Measurements from ENCODE around the gene NCR1. TPM values are rescaled to one million over a fixed set of nuclear protein-coding genes. Genes with fewer than 3 reads are reported as not detected.
A peak's percentile ranks its signal among the peaks of the same experiment; 100 is the strongest.

Gene NCR1
- total RNA-seq, 1 experiment from 2014 or later: not detected

GRCh38 chr19:54883228-54883627 lies 22.7 kb upstream of the NCR1 start:
- H3K36me3 ChIP-seq (ENCODE audit: low read depth): no peaks in the 10 kb centered on the region
- CTCF ChIA-PET: no interaction called here
- no peak for TF ChIP-seq EZH2 (IDR thresholded peaks at IDR 0.05; ENCODE audit: low read depth)
- no peak for TF ChIP-seq CTCF (conservative IDR thresholded peaks at IDR 0.05)
- no peak overlapping the region for H3K27ac ChIP-seq
- intact Hi-C loops (cut with micrococcal nuclease; ENCODE audit: unreplicated experiment): loop anchor here (2.0 to 10.0 kb wide), 3 partner anchors 38 to 622 kb away; no protein-coding TSS in a partner anchor
- no peaks in the 10 kb centered on the region for H3K4me1 ChIP-seq (replicated peaks; ENCODE audit: insufficient read depth)
- no peak for DNase-seq
- peaks cover 27% of the 10 kb centered on the region for H3K27me3 ChIP-seq (ENCODE audit: insufficient read depth, low read depth)
- no peaks in the 10 kb centered on the region for H3F3A ChIP-seq (ENCODE audit: insufficient read depth, low read depth)
- H3K4me2 ChIP-seq: peak overlapping the region; percentile 54; the same call in 1 of the 2 replicates
- no peak overlapping the region for H2AFZ ChIP-seq
- H3K9me2 ChIP-seq (ENCODE audit: insufficient read depth): no peaks in the 10 kb centered on the region
- H3K79me2 ChIP-seq (ENCODE audit: low read depth): no peaks in the 10 kb centered on the region
- no peaks in the 10 kb centered on the region; the same call in 1 of the 2 replicates for H4K20me1 ChIP-seq (ENCODE audit: insufficient read depth)
- H3K4me3 ChIP-seq: no peak overlapping the region
- POLR2A ChIA-PET (ENCODE audit: unreplicated experiment): no interaction called here
- no peaks in the 10 kb centered on the region for H3K9me3 ChIP-seq (ENCODE audit: insufficient read depth, low read depth)
- no TSS peak for BruUV-seq (replicated peaks)

GRCh38 chr19:54888239-54888638 lies 17.7 kb upstream of the NCR1 start:
- Histone ChIP-seq H3K9me2 (ENCODE audit: insufficient read depth) (no peaks in the 10 kb centered on the region), H3F3A (ENCODE audit: insufficient read depth, low read depth) (no peaks in the 10 kb centered on the region), H3K4me1 (replicated peaks; ENCODE audit: insufficient read depth) (no peaks in the 10 kb centered on the region), H3K4me3 (no peak overlapping the region), H3K27ac (no peak overlapping the region), H3K9me3 (ENCODE audit: insufficient read depth, low read depth) (no peaks in the 10 kb centered on the region), H2AFZ (no peak overlapping the region), H3K4me2 (no peak overlapping the region), H3K27me3 (ENCODE audit: insufficient read depth, low read depth) (peaks cover 11% of the 10 kb centered on the region; the same call in 1 of the 2 replicates), H4K20me1 (ENCODE audit: insufficient read depth) (no peaks in the 10 kb centered on the region), H3K79me2 (ENCODE audit: low read depth) (no peaks in the 10 kb centered on the region), H3K36me3 (ENCODE audit: low read depth) (no peaks in the 10 kb centered on the region)
- no peak for TF ChIP-seq CTCF (conservative IDR thresholded peaks at IDR 0.05)
- no peak for TF ChIP-seq EZH2 (IDR thresholded peaks at IDR 0.05; ENCODE audit: low read depth)
- POLR2A ChIA-PET (ENCODE audit: unreplicated experiment): interaction anchor here (0.6 kb wide), 1 partner anchor 699 kb away, joined by 3 read pairs; the partner anchor contains the start of gene MBOAT7
- no peak for DNase-seq
- CTCF ChIA-PET: no interaction called here
- intact Hi-C loops (cut with micrococcal nuclease; ENCODE audit: unreplicated experiment): loop anchor here (10.0 kb wide), 1 partner anchor 617 kb away; no protein-coding TSS in a partner anchor
- no TSS peak for BruUV-seq (replicated peaks)

- Histone ChIP-seq H3K9me3 (ENCODE audit: insufficient read depth, low read depth) (no peaks in the 10 kb centered on the region), H3K9me2 (ENCODE audit: insufficient read depth) (no peaks in the 10 kb centered on the region), H3K4me2 (no peak overlapping the region), H3K36me3 (ENCODE audit: low read depth) (no peaks in the 10 kb centered on the region), H3F3A (ENCODE audit: insufficient read depth, low read depth) (no peaks in the 10 kb centered on the region), H4K20me1 (ENCODE audit: insufficient read depth) (no peaks in the 10 kb centered on the region), H3K4me1 (replicated peaks; ENCODE audit: insufficient read depth) (no peaks in the 10 kb centered on the region), H3K27ac (no peak overlapping the region), H2AFZ (no peak overlapping the region), H3K4me3 (no peak overlapping the region), H3K79me2 (ENCODE audit: low read depth) (no peaks in the 10 kb centered on the region), H3K27me3 (ENCODE audit: insufficient read depth, low read depth) (peaks cover 17% of the 10 kb centered on the region; the same call in 1 of the 2 replicates)
- no TSS peak for BruUV-seq (replicated peaks)
- ChIA-PET CTCF (interaction anchor here (0.7 kb wide), 1 partner anchor 69 kb away, joined by 4 read pairs; no protein-coding TSS in a partner anchor), POLR2A (ENCODE audit: unreplicated experiment) (no interaction called here)
- intact Hi-C loops (cut with micrococcal nuclease; ENCODE audit: unreplicated experiment): loop anchor here (10.0 kb wide), 1 partner anchor 615 kb away; no protein-coding TSS in a partner anchor
- TF ChIP-seq CTCF (conservative IDR thresholded peaks at IDR 0.05) (no peak), EZH2 (IDR thresholded peaks at IDR 0.05; ENCODE audit: low read depth) (no peak)
- no peak for DNase-seq
Observed at GRCh38 chr19:54889566-54889965, 16.4 kb upstream of the NCR1 start.

All from PC-9 (cell line).